Astrocyte (in vitro differentiated cells and primary cell): Measurements from ENCODE around the gene APP. TPM values are rescaled to one million over a fixed set of nuclear protein-coding genes. Genes with fewer than 3 reads are reported as not detected.

Experiments
- DNase-seq: peaks from one replicate; pipeline ENCODE4 v3.0.0-alpha.2; 2010; ENCODE audit warnings: low read depth
- FAIRE-seq: peaks from 2 replicates; lab custom pipeline; 2011; peaks lifted over from hg19 to GRCh38; lab: Jason Lieb, UNC
- H2AFZ ChIP-seq: 2 replicates; pipeline ENCODE4 v1.6.0; 2012; ENCODE audit warnings: low read depth, low read length, inconsistent platforms
- H3K27ac ChIP-seq: 2 replicates; pipeline ENCODE4 v1.5.1; 2011; ENCODE audit warnings: low read depth, low read length, inconsistent platforms
- H3K27me3 ChIP-seq: 2 replicates; pipeline ENCODE4 v1.6.0; 2011; ENCODE audit warnings: low read length, inconsistent platforms; ENCODE audit not compliant: insufficient read depth
- H3K36me3 ChIP-seq: 2 replicates; pipeline ENCODE4 v1.5.1; 2011; ENCODE audit warnings: low read length, inconsistent platforms; ENCODE audit not compliant: insufficient read depth
- H3K4me1 ChIP-seq: 2 replicates; pipeline ENCODE4 v1.5.1; 2011; ENCODE audit warnings: low read length, inconsistent platforms; ENCODE audit not compliant: insufficient read depth
- H3K4me2 ChIP-seq: 2 replicates; pipeline ENCODE4 v1.6.0; 2012; ENCODE audit warnings: low read length, inconsistent platforms
- H3K4me3 ChIP-seq: 2 replicates; pipeline ENCODE4 v1.5.1; 2011; ENCODE audit warnings: low read depth, mild to moderate bottlenecking, low read length, inconsistent platforms; ENCODE audit not compliant: insufficient read depth
- H3K79me2 ChIP-seq: 2 replicates; pipeline ENCODE4 v1.6.0; 2012; ENCODE audit warnings: mild to moderate bottlenecking, low read length, inconsistent platforms; ENCODE audit not compliant: insufficient read depth
- H3K9ac ChIP-seq: 2 replicates; pipeline ENCODE4 v1.6.0; 2012; ENCODE audit warnings: mild to moderate bottlenecking, low read length, inconsistent platforms
- H3K9me3 ChIP-seq: 2 replicates; pipeline ENCODE4 v1.5.1; 2012; ENCODE audit warnings: low read depth, mild to moderate bottlenecking, low read length, inconsistent platforms; ENCODE audit not compliant: insufficient read depth
- H4K20me1 ChIP-seq: 2 replicates; pipeline ENCODE4 v1.6.0; 2012; ENCODE audit warnings: low read length, inconsistent platforms; ENCODE audit not compliant: insufficient read depth
- H3K27ac Mint-ChIP-seq: one replicate; pipeline ENCODE4 v1.8.0; 2021; ENCODE audit warnings: mild to moderate bottlenecking, mixed read lengths; ENCODE audit not compliant: unreplicated experiment
- H3K27me3 Mint-ChIP-seq: one replicate; pipeline ENCODE4 v1.8.0; 2021; ENCODE audit warnings: low read depth, mixed read lengths; ENCODE audit not compliant: unreplicated experiment
- H3K36me3 Mint-ChIP-seq: one replicate; pipeline ENCODE4 v1.8.0; 2021; ENCODE audit warnings: low read depth, mixed read lengths; ENCODE audit not compliant: unreplicated experiment
- H3K4me1 Mint-ChIP-seq: one replicate; pipeline ENCODE4 v1.8.0; 2021; ENCODE audit warnings: low read depth, mixed read lengths; ENCODE audit not compliant: unreplicated experiment
- H3K4me3 Mint-ChIP-seq: one replicate; pipeline ENCODE4 v1.8.0; 2021; ENCODE audit warnings: mild to moderate bottlenecking, moderate library complexity, mixed read lengths; ENCODE audit not compliant: unreplicated experiment
- H3K9me3 Mint-ChIP-seq: one replicate; pipeline ENCODE4 v1.8.0; 2021; ENCODE audit warnings: mild to moderate bottlenecking, mixed read lengths; ENCODE audit not compliant: unreplicated experiment
- CTCF ChIP-seq: IDR thresholded peaks from 2 replicates; pipeline ENCODE4 v1.5.1; 2011; ENCODE audit warnings: low read depth, mild to moderate bottlenecking, inconsistent platforms, low read length, moderate library complexity; ENCODE audit not compliant: insufficient read depth
- EZH2 ChIP-seq: IDR thresholded peaks from 2 replicates; pipeline ENCODE4 v1.6.1; 2012; ENCODE audit warnings: mild to moderate bottlenecking, low read length, inconsistent platforms; ENCODE audit not compliant: insufficient read depth
- total RNA-seq: library from RNA; stranded (reverse); gene quantifications from 2 replicates; pipeline ENCODE4 v1.2.1, GENCODE V29; 2021

Gene APP
- total RNA-seq, 1 donor from 2014 or later: 823 TPM

- Mint-ChIP-seq H3K4me3 (no peak overlapping the region), H3K27ac (no peak overlapping the region)
Observed at GRCh38 chr21:25953196-25953595, 217.4 kb downstream of the APP start.

GRCh38 chr21:25952306-25952705 is 218.3 kb downstream of the APP start:
- H3K4me2 ChIP-seq: no peak overlapping the region
- Mint-ChIP-seq H3K4me3 (no peak overlapping the region), H3K4me1 (no peaks in the 10 kb centered on the region), H3K9me3 (no peaks in the 10 kb centered on the region), H3K27ac (no peak overlapping the region), H3K27me3 (no peaks in the 10 kb centered on the region), H3K36me3 (peaks cover 4% of the 10 kb centered on the region)
- TF ChIP-seq EZH2 (no peak), CTCF (no peak)
- no peak overlapping the region for H3K9ac ChIP-seq
- no peak overlapping the region for H3K4me3 ChIP-seq
- peaks cover 6% of the 10 kb centered on the region for H3K36me3 ChIP-seq
- H3K79me2 ChIP-seq: no peaks in the 10 kb centered on the region
- H3K9me3 ChIP-seq: no peaks in the 10 kb centered on the region
- FAIRE-seq (no peak), DNase-seq (no peak)
- H3K27ac ChIP-seq: no peak overlapping the region
- peaks cover 7% of the 10 kb centered on the region for H3K4me1 ChIP-seq
- no peak overlapping the region for H2AFZ ChIP-seq
- H4K20me1 ChIP-seq: no peaks in the 10 kb centered on the region
- H3K27me3 ChIP-seq: no peaks in the 10 kb centered on the region

More at GRCh38 chr21:25953196-25953595, 217.4 kb downstream of the APP start:
- no peaks in the 10 kb centered on the region for H3K9me3 ChIP-seq
- Mint-ChIP-seq H3K4me1 (no peaks in the 10 kb centered on the region), H3K27me3 (no peaks in the 10 kb centered on the region), H3K9me3 (no peaks in the 10 kb centered on the region), H3K36me3 (peaks cover 4% of the 10 kb centered on the region)
- H4K20me1 ChIP-seq: no peaks in the 10 kb centered on the region
- DNase-seq: no peak
- TF ChIP-seq EZH2: no peak
- TF ChIP-seq CTCF: no peak
- peaks cover 6% of the 10 kb centered on the region for H3K36me3 ChIP-seq
- H2AFZ ChIP-seq: no peak overlapping the region
- no peak overlapping the region for H3K9ac ChIP-seq
- H3K4me1 ChIP-seq: peaks cover 7% of the 10 kb centered on the region
- H3K79me2 ChIP-seq: no peaks in the 10 kb centered on the region
- no peaks in the 10 kb centered on the region for H3K27me3 ChIP-seq
- H3K4me3 ChIP-seq: no peak overlapping the region
- no peak overlapping the region for H3K27ac ChIP-seq
- no peak for FAIRE-seq
- no peak overlapping the region for H3K4me2 ChIP-seq

- no peak overlapping the region for H3K4me3 Mint-ChIP-seq
- peaks cover 10% of the 10 kb centered on the region for H3K9me3 Mint-ChIP-seq
- FAIRE-seq: no peak
- H3K27ac Mint-ChIP-seq: no peak overlapping the region
- H3K9me3 ChIP-seq: peaks cover 4% of the 10 kb centered on the region
- TF ChIP-seq EZH2 (no peak), CTCF (no peak)
- H2AFZ ChIP-seq: no peak overlapping the region
- peaks cover 14% of the 10 kb centered on the region for H3K36me3 Mint-ChIP-seq
- no peak overlapping the region for H3K9ac ChIP-seq
- no peak overlapping the region for H3K4me3 ChIP-seq
- H3K4me2 ChIP-seq: no peak overlapping the region
- peaks cover 6% of the 10 kb centered on the region for H3K36me3 ChIP-seq
- H3K4me1 ChIP-seq: peaks cover 4% of the 10 kb centered on the region
- no peaks in the 10 kb centered on the region for H3K4me1 Mint-ChIP-seq
- H3K27ac ChIP-seq: no peak overlapping the region
- no peak for DNase-seq
- H3K27me3 ChIP-seq: no peaks in the 10 kb centered on the region
- H4K20me1 ChIP-seq: no peaks in the 10 kb centered on the region
- H3K27me3 Mint-ChIP-seq: no peaks in the 10 kb centered on the region
- H3K79me2 ChIP-seq: no peaks in the 10 kb centered on the region
Observed at GRCh38 chr21:25949701-25950100, 220.9 kb downstream of the APP start.
